HG02588 (cell line): ENCODE measurements around the gene PHLDA1.
"Not testable (repeated sequence)": the region's sequence is repeated elsewhere in the genome, so short reads cannot be mapped to it uniquely, and the experiment has no call there.

Experiments used
- ATAC-seq: cut with Tn5 transposase; IDR thresholded peaks from one replicate; pipeline ENCODE4 v1.9.1; 2021; ENCODE audit warnings: mild to moderate bottlenecking, moderate library complexity; ENCODE audit not compliant: unreplicated experiment

PHLDA1 gene

GRCh38 chr12:75990189-75990912 lies 41.2 kb downstream of the PHLDA1 start:
- no peak for ATAC-seq

GRCh38 chr12:75987709-75988108 lies 43.9 kb downstream of the PHLDA1 start:
- ATAC-seq: not testable (repeated sequence)

GRCh38 chr12:75986001-75986746 lies 45.4 kb downstream of the PHLDA1 start:
- ATAC-seq: no peak

GRCh38 chr12:75985566-75985965 lies 46.0 kb downstream of the PHLDA1 start:
- ATAC-seq: no peak

GRCh38 chr12:75984577-75985182 lies 46.9 kb downstream of the PHLDA1 start:
- ATAC-seq: no peak

GRCh38 chr12:75983851-75984250 lies 47.7 kb downstream of the PHLDA1 start:
- ATAC-seq: not testable (repeated sequence)

GRCh38 chr12:75982979-75983660 lies 48.5 kb downstream of the PHLDA1 start:
- no peak for ATAC-seq

- ATAC-seq: no peak
Observed at GRCh38 chr12:75982169-75982564, 49.4 kb downstream of the PHLDA1 start.

GRCh38 chr12:75981247-75982168 lies 50.1 kb downstream of the PHLDA1 start:
- no peak for ATAC-seq

- ATAC-seq: peak; percentile 37
Observed at GRCh38 chr12:75979181-75979580, 52.4 kb downstream of the PHLDA1 start.

GRCh38 chr12:75978677-75979076 lies 52.9 kb downstream of the PHLDA1 start:
- no peak for ATAC-seq

GRCh38 chr12:75977952-75978671 lies 53.5 kb downstream of the PHLDA1 start:
- peak; percentile 97 for ATAC-seq

GRCh38 chr12:75977590-75977951 lies 54.0 kb downstream of the PHLDA1 start:
- ATAC-seq: peak; percentile 2

GRCh38 chr12:75976913-75977312 lies 54.7 kb downstream of the PHLDA1 start:
- no peak for ATAC-seq

GRCh38 chr12:75976113-75976512 lies 55.5 kb downstream of the PHLDA1 start:
- no peak for ATAC-seq

- ATAC-seq: no peak
Observed at GRCh38 chr12:75975702-75976101, 55.9 kb downstream of the PHLDA1 start.
